Measurements from ENCODE around the gene INPP4B.

DNA sequence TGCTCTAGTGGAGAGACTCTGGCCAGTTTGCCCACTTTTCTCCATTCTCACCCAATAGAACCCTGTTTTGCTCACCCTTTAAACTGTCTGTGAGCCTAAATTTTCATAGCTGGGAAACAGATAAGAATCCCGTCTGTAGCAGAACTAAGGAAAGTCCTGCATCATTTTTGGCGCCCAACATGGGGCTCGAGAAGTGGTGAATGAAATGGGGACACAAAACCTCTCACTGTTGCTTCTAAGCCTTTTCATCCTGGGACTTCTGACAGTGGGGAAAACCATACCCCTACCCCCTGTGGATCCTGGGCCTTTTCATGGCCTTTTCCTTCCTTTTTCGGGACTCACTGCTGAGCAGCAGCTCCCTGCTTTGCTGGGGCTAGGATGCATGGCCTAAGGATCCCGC, 189.9 kb downstream of the INPP4B start:
- TF ChIP-seq, protein P1, sequence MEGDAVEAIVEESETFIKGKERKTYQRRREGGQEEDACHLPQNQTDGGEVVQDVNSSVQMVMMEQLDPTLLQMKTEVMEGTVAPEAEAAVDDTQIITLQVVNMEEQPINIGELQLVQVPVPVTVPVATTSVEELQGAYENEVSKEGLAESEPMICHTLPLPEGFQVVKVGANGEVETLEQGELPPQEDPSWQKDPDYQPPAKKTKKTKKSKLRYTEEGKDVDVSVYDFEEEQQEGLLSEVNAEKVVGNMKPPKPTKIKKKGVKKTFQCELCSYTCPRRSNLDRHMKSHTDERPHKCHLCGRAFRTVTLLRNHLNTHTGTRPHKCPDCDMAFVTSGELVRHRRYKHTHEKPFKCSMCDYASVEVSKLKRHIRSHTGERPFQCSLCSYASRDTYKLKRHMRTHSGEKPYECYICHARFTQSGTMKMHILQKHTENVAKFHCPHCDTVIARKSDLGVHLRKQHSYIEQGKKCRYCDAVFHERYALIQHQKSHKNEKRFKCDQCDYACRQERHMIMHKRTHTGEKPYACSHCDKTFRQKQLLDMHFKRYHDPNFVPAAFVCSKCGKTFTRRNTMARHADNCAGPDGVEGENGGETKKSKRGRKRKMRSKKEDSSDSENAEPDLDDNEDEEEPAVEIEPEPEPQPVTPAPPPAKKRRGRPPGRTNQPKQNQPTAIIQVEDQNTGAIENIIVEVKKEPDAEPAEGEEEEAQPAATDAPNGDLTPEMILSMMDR (IDR thresholded peaks at IDR 0.05): no peak
- TF ChIP-seq EZH2 (IDR thresholded peaks at IDR 0.05; ENCODE audit: borderline replicate concordance, insufficient read depth, low read depth, low read length, poor library complexity, severe bottlenecking): no peak

Measured in B cell (primary cell).